NCI-H446 (cell line): Measurements from ENCODE around the gene MS4A2.
A peak's percentile ranks its signal among the peaks of the same experiment; 100 is the strongest.
"Not testable (repeated sequence)": the region's sequence is repeated elsewhere in the genome, so short reads cannot be mapped to it uniquely, and the experiment has no call there.

Experiments used
- DNase-seq, 2 experiments: peaks; one replicate each; lab custom pipeline; 2025; lab: John Stamatoyannopoulos, UW

MS4A2 gene

DNA sequence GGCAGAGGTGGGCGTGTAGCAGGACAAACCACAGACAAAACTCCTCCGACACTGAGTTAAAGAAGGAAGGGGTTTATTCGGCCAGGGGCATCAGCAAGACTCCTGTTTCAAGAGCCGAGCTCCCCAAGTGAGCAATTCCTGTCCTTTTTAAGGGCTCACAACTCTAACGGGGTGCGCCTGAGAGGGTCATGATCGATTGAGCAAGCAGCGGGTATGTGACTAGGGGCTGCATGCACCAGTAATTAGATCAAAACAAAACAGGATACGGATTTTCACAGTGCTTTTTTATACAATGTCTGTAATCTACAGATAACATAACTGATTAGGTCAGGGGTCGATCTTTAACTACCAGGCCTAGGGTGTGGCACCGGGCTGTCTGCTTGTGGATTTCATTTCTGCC lies 12.9 kb downstream of the MS4A2 start:
- not testable (repeated sequence) for DNase-seq

DNA sequence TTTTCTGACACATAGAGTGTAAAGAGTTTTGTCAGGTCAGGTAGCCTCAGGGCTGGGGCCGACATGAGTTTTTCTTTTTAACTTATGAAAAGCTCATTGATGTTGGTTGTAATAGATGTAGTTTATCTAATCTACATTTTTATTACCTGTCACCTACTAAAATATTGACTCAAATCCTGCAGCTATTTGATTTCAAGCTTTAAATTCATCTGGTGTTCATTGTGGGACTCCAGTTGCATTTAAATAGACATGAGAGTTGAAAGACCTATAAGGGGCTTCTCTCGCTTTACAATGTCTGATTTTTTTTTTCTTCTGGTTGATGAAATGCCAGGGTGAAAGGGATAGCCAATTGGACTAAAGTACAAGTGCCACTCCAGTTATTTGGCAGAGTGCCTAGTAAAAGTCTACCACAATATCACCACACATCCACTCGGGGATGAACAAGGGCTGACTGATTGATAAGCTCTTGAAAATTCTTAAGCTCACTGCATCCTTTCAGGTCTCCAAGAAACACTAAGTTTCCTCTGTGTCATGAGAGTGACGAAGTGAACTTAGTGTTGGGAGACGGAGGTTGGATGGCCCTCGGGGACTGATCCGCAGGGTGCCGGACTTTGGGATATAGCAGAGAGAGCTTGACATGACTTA lies 16.1 kb downstream of the MS4A2 start:
- DNase-seq, result not testable (repeated sequence)

DNA sequence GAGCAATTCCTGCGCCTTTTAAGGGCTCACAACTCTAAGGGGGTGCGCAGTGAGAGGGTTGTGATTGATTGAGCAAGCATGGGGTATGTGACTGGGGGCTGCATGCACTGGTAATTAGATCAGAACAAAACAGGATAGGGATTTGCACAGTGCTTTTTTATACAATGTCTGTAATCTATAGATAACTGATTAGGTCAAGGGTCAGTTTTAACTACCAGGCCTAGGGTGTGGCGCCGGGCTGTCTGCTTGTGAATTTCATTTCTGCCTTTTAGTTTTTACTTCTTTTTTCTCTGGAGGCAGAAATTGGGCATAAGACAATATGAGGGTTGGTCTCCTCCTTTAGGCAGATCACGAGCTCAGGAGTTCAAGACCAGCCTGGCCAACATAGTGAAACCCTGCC lies 20.2 kb downstream of the MS4A2 start:
- not testable (repeated sequence) for DNase-seq

DNA sequence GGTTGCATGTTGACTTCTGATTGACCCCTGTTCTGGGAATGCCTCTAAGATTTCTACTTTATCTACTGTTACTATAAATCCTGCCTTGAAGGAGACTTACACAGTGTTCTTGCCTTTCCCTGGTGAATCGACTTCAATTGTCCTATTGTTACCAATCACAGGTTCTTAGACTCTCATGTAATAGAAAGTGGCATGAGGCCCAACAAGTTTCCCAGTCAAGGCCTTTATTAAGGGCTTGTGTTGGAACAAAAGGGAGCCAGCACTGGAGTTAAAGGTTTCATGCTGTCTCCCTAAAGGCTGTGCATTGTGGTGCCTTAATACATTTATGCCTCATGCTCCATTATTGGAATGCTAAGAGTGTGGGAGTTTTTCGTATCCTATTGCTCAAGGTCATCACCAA lies 23.3 kb downstream of the MS4A2 start:
- no peak for DNase-seq

DNA sequence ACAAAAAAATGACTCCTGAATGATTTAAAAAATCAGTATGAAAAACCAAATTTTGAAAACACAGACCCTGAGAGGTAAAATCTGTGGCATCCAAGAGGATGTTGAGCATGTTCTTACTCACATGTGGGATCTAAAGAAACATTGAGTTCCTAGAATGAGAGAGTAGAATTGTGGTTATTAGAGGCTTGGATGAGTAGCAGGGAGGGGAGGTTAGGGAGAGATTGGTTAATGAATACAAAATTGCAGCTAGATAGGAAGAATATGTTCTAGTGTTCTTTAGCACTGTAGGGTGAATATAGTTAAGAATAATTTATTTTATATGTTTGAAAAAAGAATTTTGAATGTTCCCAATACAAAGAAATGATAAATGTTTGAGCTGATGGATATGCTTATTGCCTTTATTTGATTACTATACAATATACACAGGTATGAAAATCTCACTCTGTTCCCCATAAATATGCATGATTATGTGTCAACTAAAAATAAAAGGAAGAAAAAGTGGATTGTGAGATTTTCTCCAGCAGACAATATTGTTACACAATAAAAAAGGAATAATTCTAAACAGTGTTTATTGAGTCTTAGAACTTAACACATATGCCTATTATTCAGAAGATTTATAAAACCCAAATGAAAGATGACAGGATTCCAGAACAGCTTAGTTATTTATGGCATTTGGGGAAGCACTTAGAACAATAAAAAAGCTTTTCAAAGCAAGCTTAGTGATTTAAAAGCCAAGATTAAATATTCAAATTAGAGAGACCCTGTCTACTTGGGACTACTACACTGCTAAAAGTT lies 28.7 kb downstream of the MS4A2 start:
- DNase-seq, result no peak

DNA sequence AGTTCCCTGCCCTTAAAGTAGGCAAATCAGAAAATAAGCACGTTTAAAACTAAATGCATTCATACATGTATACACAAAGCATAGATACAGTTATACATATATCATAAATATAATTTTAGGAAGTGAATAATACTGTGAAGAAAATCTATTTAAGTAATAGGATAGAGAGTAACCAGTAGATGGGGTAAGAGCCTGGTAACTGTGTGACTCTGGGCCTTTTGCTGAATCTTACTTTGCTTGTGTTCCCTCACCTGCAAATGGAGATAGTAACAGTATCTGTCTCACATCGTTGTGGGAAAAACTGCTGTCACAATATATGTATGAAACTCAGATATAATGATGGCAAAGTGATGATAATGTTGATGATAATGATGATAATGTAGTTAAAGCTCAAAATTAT lies 29.9 kb downstream of the MS4A2 start:
- no peak for DNase-seq

DNA sequence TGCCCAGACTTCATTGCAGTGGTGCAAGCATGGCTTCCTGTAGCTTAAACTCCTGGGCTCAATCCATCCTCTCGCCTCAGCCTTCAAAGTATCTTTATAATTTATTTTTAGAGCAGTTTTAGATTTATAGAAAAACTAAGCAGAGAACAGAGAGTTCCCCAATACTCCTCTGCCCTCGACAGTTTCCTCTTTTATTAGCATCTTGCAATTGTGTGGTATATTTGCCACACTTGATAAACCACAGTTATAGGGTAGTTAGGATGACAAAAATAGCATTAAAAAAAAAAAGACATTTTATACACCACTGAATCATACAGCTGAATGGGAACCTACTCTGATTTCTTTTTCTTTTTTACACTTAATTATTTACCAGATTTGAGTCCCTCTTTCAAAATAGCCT lies 31.2 kb downstream of the MS4A2 start:
- no peak for DNase-seq

DNA sequence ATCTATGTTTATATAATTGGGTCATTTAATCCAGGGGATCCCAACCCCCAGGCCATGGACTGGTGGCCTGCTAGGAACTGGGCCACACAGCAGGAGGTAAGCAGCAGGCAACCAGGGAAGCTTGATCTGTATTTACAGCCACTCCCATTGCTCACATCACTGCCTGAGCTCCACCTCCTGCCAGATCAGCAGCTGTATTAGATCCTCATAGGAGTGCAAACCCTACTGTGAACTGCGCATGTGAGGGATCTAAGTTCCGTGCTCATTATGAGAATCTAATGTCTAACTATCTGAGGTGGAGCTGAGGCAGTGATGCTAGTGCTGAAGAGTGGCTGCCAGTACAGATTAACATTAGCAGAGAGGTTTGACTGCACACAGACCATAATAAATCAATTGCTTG lies 32.8 kb downstream of the MS4A2 start:
- DNase-seq, result no peak

DNA sequence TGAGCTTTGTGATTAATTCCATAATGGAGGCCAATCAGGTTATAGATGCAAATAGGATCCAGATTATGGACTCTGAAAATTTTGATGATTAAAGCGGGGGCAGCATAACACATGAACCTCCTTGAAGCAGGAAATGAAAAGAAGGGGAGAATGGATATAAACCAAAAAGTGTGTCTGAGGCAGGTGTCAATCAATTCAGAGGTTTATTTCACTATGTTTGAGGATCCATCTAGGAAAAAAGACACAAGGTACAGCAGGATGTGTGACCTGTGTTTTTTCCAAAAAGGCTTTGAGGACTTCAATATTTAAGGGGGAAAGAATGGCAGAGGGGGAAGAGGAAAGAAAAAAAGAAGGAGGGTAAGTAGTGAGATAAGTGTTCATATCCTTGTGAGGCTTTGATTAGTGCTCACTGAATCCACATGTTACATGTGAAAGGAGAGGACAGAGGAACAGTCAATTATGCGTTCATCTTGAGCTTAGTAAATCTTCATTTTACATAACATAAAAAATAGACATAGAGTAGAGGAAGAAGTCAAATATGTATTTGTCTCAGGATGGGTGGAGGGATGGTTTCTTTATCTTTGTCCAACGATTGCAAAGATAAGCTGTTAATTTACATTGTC lies 34.1 kb downstream of the MS4A2 start:
- no peak for DNase-seq

DNA sequence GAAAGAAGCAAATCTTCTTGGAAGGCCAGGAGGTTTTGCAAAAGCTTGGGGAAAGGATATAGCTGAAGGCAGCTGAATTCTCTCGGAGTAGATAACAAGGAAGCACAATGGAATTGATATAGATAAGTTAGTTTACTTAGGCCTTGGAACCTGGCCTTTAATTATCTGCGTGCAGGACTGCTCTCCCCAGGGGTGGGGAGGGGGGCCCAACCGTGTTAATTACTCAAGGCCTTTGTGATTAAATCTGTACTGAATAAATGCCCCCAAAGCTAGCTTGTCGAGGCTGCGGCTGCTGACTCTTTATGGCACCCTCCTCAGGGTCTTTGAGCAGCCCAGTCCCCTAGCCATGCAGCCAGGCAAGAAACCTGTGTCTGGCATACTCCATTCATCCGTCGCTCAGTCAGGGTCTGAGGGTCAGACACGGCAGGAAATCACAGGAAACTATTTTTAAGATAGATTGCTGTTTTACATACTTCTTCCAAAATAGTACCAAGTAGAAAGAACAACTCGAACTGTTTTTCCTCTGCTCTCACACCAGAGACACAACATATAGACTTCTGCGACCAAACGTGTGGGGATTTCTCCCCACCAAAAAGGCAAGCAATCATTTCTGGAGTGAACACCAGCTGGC lies 36.5 kb downstream of the MS4A2 start:
- no peak for DNase-seq

DNA sequence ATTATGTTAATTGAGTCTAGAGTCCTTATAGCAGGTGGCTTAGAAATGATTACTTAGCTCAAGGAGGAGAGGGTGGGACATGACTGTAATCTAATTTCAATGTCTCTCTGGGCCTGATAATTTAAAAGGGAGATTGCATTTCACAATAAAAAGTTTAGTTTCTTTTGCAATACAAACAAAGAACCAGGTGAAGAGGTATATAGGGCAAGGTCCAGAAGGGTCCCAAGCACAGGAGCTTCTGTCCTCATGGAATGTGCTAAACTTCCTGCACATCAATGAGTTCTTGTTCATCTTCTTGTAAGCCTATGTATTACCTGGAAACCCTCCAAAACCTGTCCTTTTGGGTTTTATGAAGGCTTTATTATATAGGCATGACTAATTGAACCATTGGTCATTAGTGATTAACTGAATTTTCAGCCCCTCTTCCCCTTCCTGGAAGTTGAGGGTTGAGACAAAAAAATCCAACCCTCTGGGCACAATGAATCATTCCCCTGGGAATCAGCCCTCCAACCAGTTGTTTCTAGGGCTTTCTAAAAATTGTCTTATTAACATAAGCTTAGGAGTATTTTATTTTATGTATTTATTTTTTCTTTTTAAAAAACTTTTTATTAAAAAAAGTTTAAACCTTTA lies 37.6 kb downstream of the MS4A2 start:
- no peak for DNase-seq

DNA sequence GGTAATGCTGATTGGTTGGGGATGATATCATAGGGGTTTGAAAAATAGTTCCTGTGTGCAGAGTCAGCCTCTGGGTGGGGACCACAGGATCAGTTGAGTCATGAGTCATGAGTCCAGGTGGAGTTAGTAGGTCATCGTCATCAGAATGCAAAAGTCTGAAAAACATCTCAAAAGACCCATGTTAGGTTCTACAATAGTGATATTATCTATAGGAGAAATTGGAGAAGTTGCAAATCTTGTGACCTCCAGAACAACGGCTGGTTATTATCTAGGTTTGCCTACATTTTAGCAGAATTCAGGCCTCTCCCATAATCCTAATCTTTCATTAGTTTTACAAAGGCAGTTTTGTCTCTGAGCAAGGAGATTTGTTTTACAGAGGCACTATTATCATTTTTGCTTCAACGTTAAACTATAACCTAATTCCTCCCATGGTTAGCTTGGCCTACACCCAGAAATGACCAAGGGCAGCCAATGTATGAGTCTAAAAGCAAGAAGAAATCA lies 38.9 kb downstream of the MS4A2 start:
- DNase-seq, result no peak

DNA sequence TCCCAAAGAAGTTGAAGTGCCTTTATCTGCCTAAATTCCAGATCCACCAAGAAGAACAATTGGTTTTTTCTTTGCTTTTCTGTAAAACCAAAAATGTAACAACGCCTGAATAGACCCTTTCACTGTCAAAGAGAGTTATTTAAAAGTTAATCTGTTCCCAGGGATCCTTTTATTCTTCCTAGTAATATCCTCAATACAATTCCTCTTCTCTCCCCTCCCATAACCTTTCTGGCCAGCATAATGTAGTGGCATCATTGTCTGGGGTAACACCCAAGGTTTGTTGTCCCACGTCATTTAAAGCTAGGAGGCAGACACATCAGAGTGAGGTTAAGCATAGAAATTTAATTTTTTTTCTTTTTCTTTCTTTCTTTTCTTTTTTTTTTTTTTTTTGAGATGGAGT lies 39.9 kb downstream of the MS4A2 start:
- no peak for DNase-seq

DNA sequence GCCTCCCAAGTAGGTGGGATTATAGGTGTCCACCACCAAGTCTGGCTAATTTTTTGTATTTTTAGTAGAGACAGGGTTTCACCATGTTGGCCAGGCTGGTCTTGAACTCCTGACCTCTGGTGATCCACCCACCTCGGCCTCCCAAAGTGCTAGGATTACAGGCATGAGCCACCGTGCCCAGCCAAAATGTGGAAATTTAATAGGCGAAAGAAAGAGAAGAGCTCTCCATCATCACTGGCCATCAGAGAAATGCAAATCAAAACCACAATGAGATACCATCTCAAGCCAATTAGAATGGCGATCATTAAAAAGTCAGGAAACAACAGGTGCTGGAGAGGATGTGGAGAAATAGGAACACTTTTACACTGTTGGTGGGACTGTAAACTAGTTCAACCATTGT lies 40.4 kb downstream of the MS4A2 start:
- DNase-seq, result not testable (repeated sequence)

DNA sequence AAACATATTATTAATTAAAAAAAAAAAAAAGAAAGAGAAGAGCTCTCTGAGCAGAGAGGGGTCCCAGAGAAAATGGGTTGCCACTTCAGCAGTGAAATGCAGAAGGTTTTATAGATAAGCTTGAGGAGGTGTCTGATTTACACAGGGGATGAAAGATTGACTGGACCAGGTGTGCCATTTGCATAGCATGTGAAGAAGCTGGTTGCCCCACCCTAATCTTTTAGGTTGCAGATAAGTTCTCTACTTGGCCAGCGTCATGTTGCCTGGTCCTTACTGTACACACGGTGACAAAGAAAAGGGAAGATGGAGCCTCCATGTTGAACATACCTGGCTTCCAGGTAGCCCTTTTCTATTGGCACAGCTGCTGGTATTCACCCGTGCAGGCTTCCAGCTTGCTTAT lies 41.4 kb downstream of the MS4A2 start:
- DNase-seq, result no peak

DNA sequence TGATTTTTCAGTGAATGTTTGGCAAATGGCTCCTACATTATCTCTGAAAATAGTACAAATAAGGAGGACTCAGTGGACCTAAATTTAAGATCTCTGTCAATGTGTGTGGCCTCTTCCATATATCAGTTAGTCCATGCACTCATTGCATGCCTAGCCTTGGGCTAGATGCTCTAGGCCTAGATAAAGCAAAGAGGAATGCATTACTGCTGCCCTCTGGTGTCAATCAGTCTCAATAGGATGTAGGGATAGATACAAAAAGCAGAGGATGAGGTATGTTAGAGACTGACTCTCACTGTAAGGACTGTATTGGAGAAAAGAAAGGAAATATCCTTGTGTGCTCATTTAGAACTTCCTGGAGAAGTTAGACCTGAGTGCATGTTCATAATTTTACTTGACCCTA lies 42.0 kb downstream of the MS4A2 start:
- DNase-seq, result peak; percentile 32 to 74

DNA sequence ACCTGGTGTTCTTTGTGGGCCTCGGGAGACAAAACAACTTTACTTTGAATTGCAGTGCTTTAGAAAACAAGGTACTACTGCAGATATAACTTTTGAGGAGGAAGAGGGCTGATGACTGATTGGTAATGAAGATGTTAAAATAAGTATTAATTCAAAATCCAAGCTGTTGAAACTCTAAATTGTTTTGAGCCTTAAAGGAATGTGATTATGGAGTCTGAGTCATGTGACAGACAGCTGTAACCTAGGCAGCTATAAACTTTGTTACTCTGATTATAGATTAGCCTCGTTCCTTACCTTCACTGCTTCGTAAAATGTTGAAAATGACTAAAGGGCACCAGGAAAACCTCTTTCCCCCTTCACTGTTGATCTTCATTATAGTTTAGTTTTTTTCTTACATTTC lies 43.4 kb downstream of the MS4A2 start:
- no peak for DNase-seq

DNA sequence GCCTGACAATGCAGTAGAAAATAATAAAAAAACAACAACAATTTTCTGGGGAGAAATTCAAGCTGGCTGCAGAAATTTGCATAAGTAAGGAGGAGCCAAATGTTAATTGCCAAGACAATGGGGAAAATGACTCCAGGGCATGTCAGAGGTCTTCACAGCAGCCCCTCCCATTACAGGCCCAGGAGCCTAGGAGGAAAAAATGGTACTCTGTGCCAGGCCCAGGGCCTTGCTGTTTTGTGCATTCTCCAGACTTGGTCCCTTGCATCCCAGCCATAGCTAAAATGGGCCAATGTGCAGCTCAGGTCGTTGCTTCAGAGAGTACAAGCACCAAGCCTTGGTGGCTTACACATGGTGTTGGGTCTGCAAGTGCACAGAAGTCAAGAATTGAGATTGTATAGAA lies 45.5 kb downstream of the MS4A2 start:
- no peak for DNase-seq

DNA sequence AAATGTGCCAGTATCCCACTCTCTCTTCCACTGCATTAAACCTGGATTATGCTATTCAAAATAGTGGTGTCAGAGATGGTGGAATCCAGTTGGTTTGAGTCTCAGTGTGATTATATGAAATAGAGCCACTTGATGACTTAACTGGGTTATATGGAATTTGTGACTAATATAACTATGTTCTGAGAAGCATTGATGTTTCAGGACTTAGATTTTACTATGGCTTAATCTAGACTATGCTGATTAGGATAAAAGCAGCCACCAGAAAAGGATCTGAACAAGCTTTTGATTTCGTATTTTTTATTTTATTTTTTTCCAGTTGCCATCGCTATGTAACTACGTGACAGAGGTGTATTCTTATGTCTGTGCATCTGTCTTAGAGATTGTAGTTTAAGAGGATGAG lies 55.3 kb downstream of the MS4A2 start:
- no peak for DNase-seq

DNA sequence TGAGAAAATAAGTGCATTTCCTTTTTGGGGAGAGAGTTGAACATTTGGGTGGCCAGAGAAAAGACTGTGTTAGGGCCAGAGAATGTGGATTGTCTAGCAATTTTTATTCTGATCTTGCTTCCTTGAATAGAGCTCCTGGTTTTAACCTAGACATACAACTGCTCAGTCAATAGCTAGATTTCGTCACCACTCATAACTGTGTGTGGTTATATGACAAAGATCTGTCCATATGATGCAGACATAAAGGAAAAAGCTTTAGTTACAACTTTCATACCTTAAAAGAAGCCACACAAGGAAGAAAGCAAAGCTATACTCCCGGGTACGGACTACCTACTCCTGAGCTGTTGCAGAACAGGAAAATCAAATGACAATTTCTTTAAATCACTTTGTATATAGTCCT lies 57.2 kb downstream of the MS4A2 start:
- DNase-seq, result no peak
